ENCODE results near the gene LONRF2.
A peak's percentile ranks its signal among the peaks of the same experiment; 100 is the strongest.

Gene LONRF2

DNA sequence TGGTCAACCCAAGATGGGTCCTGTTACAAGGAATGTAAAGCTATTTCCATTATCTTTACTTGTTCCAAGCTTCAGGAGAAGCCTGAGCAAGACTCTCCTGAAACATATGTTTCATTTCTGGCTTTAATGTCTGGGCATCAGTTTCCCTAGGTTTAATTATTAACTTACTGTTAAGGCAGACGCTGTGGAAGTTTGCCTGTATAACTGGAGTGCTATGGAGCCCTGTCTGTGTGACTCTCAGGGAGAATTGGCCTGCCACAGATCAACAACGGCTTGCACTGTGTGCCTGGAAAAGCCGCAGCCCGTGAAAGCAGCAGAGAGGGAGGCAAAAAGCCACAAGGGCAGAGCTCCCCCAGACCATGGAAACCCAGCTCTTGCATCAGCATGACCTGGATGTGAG, 22.1 kb upstream of the LONRF2 start:
- TF ChIP-seq, protein P1, sequence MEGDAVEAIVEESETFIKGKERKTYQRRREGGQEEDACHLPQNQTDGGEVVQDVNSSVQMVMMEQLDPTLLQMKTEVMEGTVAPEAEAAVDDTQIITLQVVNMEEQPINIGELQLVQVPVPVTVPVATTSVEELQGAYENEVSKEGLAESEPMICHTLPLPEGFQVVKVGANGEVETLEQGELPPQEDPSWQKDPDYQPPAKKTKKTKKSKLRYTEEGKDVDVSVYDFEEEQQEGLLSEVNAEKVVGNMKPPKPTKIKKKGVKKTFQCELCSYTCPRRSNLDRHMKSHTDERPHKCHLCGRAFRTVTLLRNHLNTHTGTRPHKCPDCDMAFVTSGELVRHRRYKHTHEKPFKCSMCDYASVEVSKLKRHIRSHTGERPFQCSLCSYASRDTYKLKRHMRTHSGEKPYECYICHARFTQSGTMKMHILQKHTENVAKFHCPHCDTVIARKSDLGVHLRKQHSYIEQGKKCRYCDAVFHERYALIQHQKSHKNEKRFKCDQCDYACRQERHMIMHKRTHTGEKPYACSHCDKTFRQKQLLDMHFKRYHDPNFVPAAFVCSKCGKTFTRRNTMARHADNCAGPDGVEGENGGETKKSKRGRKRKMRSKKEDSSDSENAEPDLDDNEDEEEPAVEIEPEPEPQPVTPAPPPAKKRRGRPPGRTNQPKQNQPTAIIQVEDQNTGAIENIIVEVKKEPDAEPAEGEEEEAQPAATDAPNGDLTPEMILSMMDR (IDR thresholded peaks at IDR 0.05), result no peak

DNA sequence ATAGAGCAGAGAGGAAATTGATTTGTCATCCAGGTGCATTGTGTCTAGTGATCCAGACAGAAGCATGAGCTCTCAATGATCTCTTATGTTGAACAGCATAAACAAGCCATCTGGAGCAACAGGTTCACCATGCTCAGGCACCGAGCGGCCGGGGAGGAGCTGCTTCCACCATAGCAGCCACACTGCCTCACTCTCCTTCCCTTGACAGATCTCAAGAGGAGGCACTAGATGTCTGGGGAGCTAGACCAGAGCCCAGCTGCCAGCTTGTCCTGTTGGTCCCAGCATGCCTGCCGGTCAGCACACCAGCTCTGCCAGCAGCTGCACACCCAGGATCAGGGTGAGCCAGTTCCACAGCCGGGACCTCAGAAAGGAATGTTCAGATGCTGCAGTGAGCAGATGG, 17.5 kb upstream of the LONRF2 start:
- TF ChIP-seq, protein P1 (IDR thresholded peaks at IDR 0.05), result no peak

DNA sequence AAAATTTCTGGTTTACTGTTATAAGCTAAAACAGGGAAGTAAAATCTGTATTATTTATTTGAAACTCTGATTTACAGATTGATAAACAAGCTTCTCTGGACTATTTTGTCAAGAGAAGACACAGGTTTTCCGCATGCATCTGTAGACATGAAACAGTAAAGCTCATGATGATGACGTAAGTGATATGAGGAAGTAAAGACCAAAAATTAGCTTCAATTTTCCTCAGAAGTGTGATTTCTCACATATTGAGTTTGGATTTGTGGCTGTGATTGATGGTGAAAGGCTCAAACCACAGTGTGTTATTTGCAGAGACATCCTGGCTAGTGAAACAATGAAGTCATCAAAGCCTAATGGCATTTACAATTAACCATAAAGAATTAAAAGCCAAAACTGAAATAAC, 12.6 kb upstream of the LONRF2 start:
- TF ChIP-seq, protein P1 (IDR thresholded peaks at IDR 0.05), result no peak

DNA sequence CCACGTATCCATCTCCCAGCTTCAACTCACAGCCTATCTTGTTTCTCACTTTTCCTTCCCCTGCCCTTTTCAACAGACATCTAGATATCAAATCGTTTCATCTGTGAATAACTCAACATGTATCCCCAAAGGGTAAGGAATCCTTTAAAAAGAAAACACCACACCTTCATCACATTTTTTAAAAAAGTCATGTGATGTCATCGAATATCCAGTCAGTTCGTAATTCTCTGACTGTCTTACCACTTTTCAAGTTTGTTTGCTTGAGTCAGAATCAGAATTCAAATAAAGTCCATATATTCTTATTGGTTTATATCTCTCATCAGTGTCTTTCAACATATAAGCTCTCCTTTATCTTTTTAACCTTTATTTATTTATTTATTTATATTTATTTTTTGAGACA, 5.4 kb upstream of the LONRF2 start:
- TF ChIP-seq, protein P1 (IDR thresholded peaks at IDR 0.05), result no peak

DNA sequence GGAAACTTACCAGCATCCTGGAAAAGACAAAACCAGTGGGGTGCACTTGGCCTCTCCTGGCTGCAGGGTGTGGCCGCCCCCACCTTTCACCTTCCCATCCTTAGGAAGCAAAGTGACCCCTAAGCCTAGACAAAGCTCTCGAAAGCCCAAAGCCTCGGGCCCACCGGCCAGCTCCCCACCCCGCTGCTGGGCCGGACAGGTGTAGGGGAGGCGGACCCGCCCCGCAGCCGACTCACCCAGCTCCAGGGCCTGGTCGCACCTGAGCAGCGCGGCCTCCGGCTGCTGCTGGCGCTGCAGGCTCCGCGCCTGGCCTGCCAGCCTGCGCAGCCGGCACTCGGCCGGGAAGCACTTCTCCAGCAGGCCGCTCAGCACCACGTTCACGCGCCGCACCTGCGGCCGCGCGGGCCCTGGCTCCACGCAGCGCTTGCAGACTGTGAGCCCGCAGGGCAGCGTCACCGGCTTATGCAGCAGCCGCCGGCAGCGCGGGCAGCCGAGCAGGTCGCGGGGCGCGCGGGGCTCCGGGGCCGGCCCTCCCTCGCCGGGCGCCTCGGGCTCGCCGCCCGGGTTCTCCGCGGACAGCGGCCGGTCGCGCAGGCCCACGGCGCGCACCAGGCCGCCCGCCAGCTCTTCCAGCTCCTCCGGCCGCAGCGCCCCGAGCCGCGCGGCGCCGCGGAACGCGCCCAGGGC, 979 bp downstream of the LONRF2 start:
- TF ChIP-seq, protein P1 (IDR thresholded peaks at IDR 0.05), result peak; percentile 38

DNA sequence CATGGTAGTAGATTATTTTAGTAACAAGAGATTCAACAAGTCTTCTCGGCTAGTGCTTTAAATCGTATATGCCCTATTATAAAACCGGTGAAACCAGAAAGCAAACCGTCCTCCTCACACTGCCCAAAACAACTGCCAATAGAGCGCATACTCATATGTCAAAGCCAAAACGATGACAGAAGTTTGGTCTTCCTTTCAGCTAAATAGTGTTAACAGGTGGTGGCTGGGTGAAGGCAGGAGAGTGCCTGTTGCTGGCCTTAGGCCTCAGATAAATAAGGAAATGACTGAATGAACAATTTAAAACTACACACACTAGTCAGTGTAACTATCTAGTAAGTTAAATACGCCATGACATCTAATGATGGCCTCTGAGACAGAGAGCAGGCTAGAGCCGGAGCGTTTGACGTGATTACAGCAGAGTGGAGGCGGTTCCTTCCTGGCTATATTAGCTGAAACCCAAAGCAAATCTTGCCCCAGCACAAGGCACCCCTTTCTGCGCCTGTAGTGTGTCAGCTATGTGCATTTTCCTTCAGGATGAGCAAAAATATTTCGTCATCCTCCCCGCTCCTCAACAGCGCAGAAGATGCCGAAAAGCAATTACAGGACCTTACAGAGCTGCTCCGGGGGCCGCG, 1.6 kb downstream of the LONRF2 start:
- TF ChIP-seq, protein P1 (IDR thresholded peaks at IDR 0.05), result no peak

DNA sequence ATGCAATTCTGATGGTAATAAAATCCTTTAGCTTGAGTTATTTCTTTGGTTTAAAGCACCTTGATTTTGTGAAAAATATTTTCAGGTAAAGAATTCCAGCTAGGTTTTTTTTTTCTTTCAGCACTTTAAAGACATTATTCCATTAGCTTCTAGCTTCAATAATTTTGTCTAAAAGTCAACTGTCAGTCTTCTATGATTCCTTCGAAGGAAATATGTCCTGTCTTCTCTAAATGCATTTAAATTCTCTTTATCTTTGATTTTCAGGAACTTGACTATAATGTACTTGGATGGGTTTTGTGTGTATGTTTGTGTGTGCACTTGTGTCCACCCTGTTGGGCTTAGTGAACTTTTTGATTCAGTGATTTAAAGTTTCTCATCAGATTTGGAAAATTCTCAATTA, 4.7 kb downstream of the LONRF2 start:
- TF ChIP-seq, protein P1 (IDR thresholded peaks at IDR 0.05), result no peak
